OCI-M1 (cell line): ENCODE results near the gene MAGI3.
"Not testable (repeated sequence)": the region's sequence is repeated elsewhere in the genome, so short reads cannot be mapped to it uniquely, and the experiment has no call there.

Experiments
- DNase-seq: peaks from one replicate; lab custom pipeline; 2025; lab: John Stamatoyannopoulos, UW

MAGI3 gene

DNA sequence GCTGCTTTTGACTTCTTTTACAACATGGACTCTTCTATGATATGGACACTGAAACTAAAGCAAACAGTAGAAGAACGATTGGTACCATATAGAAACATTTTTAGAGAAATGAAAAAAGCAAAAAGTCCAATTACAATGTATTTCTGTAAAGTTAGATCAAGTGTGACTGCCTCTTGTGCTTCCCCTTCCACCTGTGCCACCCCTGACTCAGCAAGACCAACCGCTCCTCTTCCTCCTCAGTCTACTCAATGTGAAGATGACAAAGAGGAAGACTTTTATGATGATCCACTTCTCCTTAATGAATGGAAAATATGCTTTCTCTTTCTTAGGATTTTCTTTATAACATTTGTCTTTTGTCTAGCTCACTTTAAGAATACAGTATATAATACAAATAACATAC lies 302.0 kb downstream of the MAGI3 start:
- no peak for DNase-seq

DNA sequence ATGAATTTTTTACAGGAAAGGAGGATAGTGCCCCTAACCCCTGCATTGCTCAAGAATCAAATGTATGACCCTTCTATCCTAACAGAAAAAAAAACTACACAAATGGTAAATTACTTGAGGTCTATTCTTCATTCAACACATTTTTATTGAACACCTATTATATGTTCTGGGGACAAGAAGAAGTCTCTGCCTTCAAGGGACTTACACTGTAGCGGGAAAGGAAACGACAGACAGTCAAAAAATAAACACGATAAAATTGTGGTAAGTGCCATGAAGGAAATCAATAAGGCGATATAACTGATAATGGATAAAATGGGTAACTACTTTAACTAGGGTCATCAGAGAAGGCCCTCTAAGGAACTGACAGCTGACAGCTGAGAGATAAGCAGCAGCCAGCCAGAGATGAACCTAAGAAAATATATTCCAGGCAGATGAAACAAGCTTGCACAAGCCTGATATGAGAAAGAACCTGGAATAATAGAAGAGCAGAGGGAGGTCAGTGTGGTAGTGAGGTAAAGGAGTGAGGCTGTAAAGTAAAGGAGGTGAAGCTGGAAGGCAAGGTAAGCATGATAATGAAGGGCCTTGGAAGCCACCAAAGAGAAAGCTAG lies 302.6 kb downstream of the MAGI3 start:
- DNase-seq = peak; percentile 76

DNA sequence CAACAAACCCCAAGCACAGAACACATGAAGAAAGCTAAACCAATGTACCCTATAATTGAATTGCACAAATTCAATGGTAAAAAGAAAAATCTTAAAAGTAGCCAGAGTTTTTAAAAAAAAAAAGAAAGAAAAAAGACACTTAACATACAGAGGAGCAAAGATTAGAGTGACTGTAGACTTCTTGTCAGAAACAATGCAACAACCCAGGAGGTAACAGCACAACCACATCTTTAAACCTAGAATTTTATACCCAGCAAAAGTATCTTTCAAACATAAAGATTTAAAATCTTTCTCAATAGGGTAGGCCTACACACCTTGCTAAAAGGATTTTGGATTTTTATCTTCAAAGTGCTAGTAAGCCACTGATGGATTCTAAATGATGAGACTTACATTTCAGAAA lies 304.6 kb downstream of the MAGI3 start:
- peak; percentile 15 for DNase-seq

DNA sequence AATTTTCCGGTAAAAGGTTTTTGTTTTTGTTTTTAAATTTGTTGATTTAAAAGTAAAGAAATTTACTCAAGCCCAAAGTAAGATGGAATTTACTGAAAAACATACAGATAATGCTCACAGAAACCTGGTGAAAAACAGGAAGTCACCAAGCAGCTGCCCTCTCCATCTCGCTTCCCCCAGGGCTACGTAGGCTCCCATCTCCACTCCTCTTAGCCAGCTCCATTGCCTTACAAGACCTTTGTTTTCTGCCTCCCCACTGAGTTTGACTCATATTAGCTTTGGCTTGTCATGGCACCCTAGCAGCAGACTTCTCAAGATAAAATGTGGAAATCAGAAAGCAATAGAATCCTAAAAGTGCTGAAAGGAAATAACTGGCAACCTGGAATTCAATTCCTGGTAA lies 311.1 kb downstream of the MAGI3 start:
- peak; percentile 84 for DNase-seq

DNA sequence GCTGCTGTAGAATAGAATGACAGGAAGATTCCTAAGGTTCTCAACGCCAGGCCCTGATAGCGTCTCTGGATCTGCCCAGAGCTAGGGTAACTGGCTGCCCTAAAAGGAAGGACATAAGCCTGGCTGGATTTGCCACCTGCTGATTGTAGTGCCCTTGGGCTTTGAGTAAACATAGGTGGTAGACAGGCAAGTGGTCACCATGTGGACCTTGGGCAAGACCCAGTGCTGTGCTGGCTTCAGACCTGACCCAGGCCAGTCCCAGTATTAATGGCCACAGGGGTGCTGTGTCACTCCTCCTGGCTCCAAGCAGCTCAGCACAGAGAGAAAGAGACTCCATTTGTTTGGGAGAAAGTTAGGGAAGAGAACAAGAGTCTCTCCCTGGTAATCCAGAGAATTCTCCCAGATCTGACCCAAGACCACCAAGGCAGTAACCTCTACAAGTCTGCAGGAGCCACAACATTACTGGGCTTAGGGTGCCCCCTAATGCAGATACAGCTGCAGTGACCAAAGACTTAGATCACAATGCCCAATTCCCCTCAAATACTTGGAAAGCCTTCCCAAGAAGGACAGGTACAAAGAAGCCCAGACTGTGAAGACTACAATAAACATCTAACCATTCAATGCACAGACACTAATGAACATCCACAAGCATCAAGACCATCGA lies 324.4 kb downstream of the MAGI3 start:
- DNase-seq = peak; percentile 29

DNA sequence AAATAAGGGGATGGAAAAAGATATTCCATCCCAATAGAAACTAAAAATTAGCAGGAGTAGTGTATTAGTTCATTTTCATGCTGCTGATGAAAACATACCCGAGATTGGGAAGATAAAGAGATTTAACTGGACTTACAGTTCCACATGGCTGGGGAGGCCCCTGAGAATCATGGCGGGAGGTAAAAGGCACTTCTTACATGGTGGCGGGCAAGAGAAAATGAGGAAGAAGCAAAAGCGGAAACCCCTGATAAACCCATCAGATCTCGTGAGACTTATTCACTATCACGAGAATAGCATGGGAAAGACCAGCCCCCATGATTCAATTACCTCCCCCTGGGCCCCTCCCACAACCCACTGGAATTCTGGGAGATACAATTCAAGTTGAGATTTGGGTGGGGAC lies 327.2 kb downstream of the MAGI3 start:
- DNase-seq = not testable (repeated sequence)

DNA sequence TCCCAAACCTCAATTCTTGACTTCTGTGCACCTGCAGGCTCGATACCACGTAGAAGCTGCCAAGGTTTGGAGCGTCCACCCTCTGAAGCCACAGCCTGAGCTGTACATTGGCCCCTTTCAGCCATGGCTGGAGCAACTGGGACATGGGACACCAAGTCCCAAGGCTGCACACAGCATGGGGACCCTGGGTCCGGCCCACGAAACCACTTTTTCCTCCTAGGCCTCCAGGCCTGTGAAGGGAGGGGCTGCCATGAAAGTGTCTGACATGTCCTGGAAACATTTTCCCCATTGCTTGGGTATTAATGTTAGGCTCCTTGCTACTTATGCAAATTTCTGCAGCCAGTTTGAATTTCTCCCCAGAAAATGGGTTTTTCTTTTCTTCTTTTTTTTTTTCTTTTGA lies 328.3 kb downstream of the MAGI3 start:
- not testable (repeated sequence) for DNase-seq

DNA sequence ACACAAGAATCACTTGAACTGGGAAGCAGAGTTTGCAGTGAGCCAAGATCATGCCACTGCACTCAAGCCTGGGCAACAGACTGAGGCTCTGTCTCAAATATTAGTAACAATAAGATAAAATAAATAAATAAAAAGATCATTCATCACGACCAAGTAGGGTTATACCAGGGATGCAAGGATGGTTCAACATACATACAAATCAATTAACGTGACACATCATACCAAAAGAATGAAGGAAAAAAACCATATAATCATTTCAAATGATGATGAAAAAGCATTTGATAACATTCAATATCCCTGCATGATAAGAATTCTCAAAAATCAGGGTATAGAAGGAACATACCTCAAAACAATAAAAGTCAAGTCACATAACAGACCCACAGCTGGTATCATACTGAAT lies 330.7 kb downstream of the MAGI3 start:
- no peak for DNase-seq

DNA sequence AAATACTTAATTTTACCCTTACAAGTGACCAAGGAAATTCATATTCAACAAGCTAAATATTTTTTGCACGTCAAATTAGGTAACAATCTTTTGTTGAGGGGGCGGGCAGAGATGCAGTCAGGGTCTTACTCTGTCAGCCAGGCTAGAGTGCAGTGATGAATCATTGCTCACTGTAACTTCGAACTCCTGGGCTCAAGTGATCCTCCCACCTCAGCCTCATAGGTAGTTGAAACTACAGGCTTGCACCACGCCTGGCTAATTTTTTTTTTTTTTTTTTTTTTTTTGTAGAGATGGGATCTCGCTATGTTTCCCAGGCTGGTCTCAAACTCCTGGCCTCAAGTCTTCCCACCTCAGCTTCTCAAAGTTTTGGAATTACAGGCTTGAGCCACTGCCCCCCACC lies 342.5 kb downstream of the MAGI3 start:
- DNase-seq = no peak

DNA sequence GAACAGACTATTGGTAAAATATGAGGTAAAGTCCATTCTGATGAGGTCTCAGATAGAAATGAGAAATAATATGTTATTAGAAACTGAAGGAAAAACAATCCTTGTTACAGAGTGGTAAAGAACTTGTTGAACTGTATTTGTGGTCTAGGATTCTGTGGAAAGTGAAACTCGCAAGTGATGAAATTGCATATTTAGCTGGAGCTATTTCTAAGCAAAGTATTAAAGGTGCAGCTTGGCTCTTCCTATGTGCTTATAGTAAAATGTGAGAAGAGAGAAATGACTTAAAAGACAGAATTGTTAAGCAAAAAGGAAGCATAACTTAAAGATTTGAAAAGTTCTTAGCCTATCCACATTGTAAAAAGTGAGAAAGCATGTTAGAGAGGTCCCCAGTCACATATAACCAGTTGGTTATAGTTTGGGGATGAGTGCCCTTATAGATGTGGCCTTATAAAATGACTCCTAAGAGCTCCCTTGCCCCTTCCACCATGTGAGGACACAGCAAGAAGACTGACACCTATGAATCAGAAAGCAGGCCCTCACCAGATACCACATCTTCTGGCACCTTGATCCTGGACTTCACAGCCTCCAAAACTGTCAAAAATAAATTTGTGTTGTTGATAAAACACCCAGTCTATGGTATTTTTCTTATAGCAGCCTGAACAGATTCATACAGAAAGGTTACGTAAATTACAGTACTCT lies 344.2 kb downstream of the MAGI3 start:
- peak; percentile 30 for DNase-seq
